Endodermal cell (in vitro differentiated cells): ENCODE results near the gene BPIFB2. TPM values are rescaled to one million over a fixed set of nuclear protein-coding genes. Genes with fewer than 3 reads are reported as not detected.

Experiments
- DNase-seq: peaks from one replicate; pipeline ENCODE4 v3.0.0-alpha.2; 2017
- H3K27ac ChIP-seq: 2 replicates; pipeline ENCODE4 v1.5.1; 2013; ENCODE audit warnings: mild to moderate bottlenecking, low read depth, low read length, moderate library complexity
- H3K27me3 ChIP-seq: 2 replicates; pipeline ENCODE4 v1.6.1; 2013; ENCODE audit warnings: mild to moderate bottlenecking, low read length, moderate library complexity; ENCODE audit not compliant: insufficient read depth, control insufficient read depth, poor library complexity, severe bottlenecking
- H3K36me3 ChIP-seq: 2 replicates; pipeline ENCODE4 v1.7.0; 2013; ENCODE audit warnings: mild to moderate bottlenecking, low read length, moderate library complexity; ENCODE audit not compliant: control insufficient read depth, insufficient read depth
- H3K4me1 ChIP-seq: one replicate; pipeline ENCODE4 v1.7.0; 2013; ENCODE audit warnings: low read length; ENCODE audit not compliant: control insufficient read depth, insufficient read depth
- H3K4me3 ChIP-seq: 2 replicates; pipeline ENCODE4 v1.5.1; 2013; ENCODE audit warnings: mild to moderate bottlenecking, low read length, moderate library complexity
- H3K9ac ChIP-seq: 2 replicates; pipeline ENCODE4 v1.6.1; 2013; ENCODE audit warnings: mild to moderate bottlenecking, low read length, moderate library complexity; ENCODE audit not compliant: poor library complexity, severe bottlenecking; ENCODE audit errors: extremely low read depth
- H3K9me3 ChIP-seq: 2 replicates; pipeline ENCODE4 v1.6.1; 2013; ENCODE audit warnings: mild to moderate bottlenecking, low read length, moderate library complexity; ENCODE audit not compliant: control insufficient read depth
- H3K27ac Mint-ChIP-seq: 2 replicates; pipeline ENCODE4 v1.8.0; 2020; ENCODE audit warnings: mixed read lengths
- H3K27me3 Mint-ChIP-seq: 2 replicates; pipeline ENCODE4 v1.8.0; 2021; ENCODE audit warnings: mild to moderate bottlenecking, mixed read lengths; ENCODE audit not compliant: insufficient read depth
- H3K36me3 Mint-ChIP-seq: 2 replicates; pipeline ENCODE4 v1.8.0; 2020; ENCODE audit warnings: low read depth, mixed read lengths
- H3K4me1 Mint-ChIP-seq: 2 replicates; pipeline ENCODE4 v1.8.0; 2020; ENCODE audit warnings: mixed read lengths
- H3K4me3 Mint-ChIP-seq: 2 replicates; pipeline ENCODE4 v1.8.0; 2020; ENCODE audit warnings: mild to moderate bottlenecking, moderate library complexity, mixed read lengths
- H3K9me3 Mint-ChIP-seq: 2 replicates; pipeline ENCODE4 v1.8.0; 2020; ENCODE audit warnings: mild to moderate bottlenecking, mixed read lengths
- WGBS, 2 experiments: methylation state at CpG; one replicate each; pipeline versions ENCODE4 v1.1.5 to v1.1.7; 2013; ENCODE audit warnings: missing lambda C conversion rate in 2 of 2, mixed read lengths in 1 of 2; ENCODE audit not compliant: insufficient coverage in 1 of 2, insufficient read length in 1 of 2; 5-methylcytosine and 5-hydroxymethylcytosine counted together
- total RNA-seq, 2 donors: library from RNA; stranded (reverse); fragmentation: NEBNext Ultra II Directional in 1 of 2; extraction: Animal tissue kit (Norgen Biotek cat#: 25700) in 1 of 2; gene quantifications; 2 replicates in 1 of 2; 3 replicates in 1 of 2; pipeline ENCODE4 v1.2.1, GENCODE V29; 2021
- TF ChIP-seq, protein P1 (sequence below): fragments of 200-600 bp; sonication (generic); conservative IDR thresholded peaks from 2 replicates; pipeline ENCODE4 v1.5.0; 2021; ENCODE audit warnings: antibody characterized with exemption, mild to moderate bottlenecking

Gene BPIFB2
- total RNA-seq, 2 donors from 2014 or later, result not detected

DNA sequence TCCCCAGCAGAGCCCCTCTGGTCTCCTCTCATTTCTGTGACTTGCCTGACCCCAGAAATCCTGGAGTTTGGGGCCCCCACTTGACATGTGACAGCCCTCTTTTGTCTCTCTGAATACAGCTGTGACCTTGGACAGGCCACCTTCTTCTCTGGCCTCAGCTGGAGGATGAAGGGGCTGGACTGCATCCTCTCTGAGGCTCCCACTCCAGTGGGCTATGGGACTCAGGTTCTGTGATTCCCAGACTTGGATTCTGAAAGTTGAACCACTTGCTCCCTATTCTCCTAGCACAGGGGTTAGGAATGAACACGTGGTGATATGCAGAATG is 55.3 kb downstream of the BPIFB2 start:
- Mint-ChIP-seq H3K27me3 (no peaks in the 10 kb centered on the region), H3K27ac (no peak overlapping the region)

DNA sequence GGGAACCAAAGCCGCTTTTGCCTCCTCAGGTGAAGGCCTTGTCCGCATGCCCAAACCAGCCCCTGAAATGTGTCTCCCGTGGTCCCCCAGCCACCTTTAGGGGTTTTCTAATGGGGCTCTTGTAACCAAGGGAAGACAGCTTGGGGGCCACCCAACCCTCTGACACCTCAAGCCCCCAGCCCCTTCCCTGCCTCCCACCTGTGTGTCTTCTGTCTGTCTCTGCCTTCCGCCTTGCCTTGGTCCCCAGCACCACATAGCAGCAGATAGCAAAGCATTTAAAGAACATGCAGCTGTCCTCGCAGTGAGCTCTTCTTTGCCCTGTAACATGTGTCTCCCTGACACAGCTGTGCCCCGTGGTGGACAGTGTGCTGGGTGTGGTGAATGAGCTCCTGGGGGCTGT is 55.8 kb downstream of the BPIFB2 start:
- no peaks in the 10 kb centered on the region for H3K27me3 Mint-ChIP-seq

More for the DNA sequence above, 55.3 kb downstream of the BPIFB2 start:
- no peaks in the 10 kb centered on the region for H3K4me1 Mint-ChIP-seq
- Histone ChIP-seq H3K27me3 (no peaks in the 10 kb centered on the region), H3K9me3 (no peaks in the 10 kb centered on the region), H3K4me3 (no peak overlapping the region), H3K4me1 (no peaks in the 10 kb centered on the region), H3K36me3 (no peaks in the 10 kb centered on the region), H3K9ac (no peak overlapping the region), H3K27ac (no peak overlapping the region)
- no peaks in the 10 kb centered on the region for H3K9me3 Mint-ChIP-seq
- no peaks in the 10 kb centered on the region for H3K36me3 Mint-ChIP-seq
- DNase-seq, result no peak
- no peak overlapping the region for H3K4me3 Mint-ChIP-seq
- 86 to 100% methylated on average over 1 of the region's 1 CpG for WGBS, 2 experiments
- TF ChIP-seq, protein P1, sequence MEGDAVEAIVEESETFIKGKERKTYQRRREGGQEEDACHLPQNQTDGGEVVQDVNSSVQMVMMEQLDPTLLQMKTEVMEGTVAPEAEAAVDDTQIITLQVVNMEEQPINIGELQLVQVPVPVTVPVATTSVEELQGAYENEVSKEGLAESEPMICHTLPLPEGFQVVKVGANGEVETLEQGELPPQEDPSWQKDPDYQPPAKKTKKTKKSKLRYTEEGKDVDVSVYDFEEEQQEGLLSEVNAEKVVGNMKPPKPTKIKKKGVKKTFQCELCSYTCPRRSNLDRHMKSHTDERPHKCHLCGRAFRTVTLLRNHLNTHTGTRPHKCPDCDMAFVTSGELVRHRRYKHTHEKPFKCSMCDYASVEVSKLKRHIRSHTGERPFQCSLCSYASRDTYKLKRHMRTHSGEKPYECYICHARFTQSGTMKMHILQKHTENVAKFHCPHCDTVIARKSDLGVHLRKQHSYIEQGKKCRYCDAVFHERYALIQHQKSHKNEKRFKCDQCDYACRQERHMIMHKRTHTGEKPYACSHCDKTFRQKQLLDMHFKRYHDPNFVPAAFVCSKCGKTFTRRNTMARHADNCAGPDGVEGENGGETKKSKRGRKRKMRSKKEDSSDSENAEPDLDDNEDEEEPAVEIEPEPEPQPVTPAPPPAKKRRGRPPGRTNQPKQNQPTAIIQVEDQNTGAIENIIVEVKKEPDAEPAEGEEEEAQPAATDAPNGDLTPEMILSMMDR, result no peak

DNA sequence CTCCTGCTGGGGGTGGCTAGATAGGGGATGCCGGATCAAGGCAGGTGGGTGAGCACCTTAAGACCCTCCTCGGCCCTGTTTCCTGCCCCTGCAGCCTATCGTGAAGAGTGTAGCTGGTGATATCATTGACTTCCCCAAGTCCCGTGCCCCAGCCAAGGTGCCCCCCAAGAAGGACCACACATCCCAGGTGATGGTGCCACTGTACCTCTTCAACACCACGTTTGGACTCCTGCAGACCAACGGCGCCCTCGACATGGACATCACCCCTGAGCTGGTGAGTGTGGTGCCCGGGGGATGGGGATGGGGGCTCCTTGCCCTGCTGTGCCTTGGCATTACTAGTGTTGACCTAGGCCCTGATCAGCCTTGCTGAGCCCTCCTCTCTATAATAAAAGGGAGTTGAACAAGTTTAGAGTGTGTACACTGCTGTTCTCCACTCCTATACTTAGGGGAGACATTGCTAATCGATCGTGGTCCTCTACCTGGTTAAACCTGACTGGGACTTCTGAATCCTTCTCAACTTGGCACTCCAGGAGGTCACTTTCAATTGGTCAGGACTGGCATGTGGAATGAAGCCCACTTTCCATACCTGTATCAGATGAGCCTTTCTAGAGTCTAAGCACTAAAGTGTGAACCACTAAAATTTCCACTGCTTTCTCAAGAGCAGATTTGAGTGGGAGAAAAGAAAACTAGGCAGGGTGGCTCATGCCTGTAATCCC is 57.2 kb downstream of the BPIFB2 start:
- Mint-ChIP-seq H3K27me3 (no peaks in the 10 kb centered on the region), H3K4me3 (no peak overlapping the region), H3K27ac (no peak overlapping the region), H3K4me1 (peaks cover 2% of the 10 kb centered on the region), H3K9me3 (no peaks in the 10 kb centered on the region), H3K36me3 (no peaks in the 10 kb centered on the region)
- no peaks in the 10 kb centered on the region for H3K36me3 ChIP-seq
- H3K9ac ChIP-seq, result no peak overlapping the region
- 92 to 97% methylated on average over 8 to 11 of the region's 11 CpGs for WGBS, 2 experiments
- H3K27ac ChIP-seq, result no peak overlapping the region
- H3K9me3 ChIP-seq, result no peaks in the 10 kb centered on the region
- DNase-seq, result no peak
- H3K4me3 ChIP-seq, result no peak overlapping the region
- H3K27me3 ChIP-seq, result no peaks in the 10 kb centered on the region
- no peaks in the 10 kb centered on the region for H3K4me1 ChIP-seq
- TF ChIP-seq, protein P1, result no peak

More for the DNA sequence above, 55.8 kb downstream of the BPIFB2 start:
- DNase-seq, result no peak
- Histone ChIP-seq H3K4me3 (no peak overlapping the region), H3K9ac (no peak overlapping the region), H3K9me3 (no peaks in the 10 kb centered on the region), H3K36me3 (no peaks in the 10 kb centered on the region), H3K4me1 (no peaks in the 10 kb centered on the region), H3K27ac (no peak overlapping the region), H3K27me3 (no peaks in the 10 kb centered on the region)
- H3K4me1 Mint-ChIP-seq, result peaks cover 2% of the 10 kb centered on the region
- H3K27ac Mint-ChIP-seq, result no peak overlapping the region
- TF ChIP-seq, protein P1, result no peak
- no peaks in the 10 kb centered on the region for H3K9me3 Mint-ChIP-seq
- no peak overlapping the region for H3K4me3 Mint-ChIP-seq
- H3K36me3 Mint-ChIP-seq, result no peaks in the 10 kb centered on the region
- WGBS, 2 experiments, result 92 to 100% methylated on average over 3 to 6 of the region's 6 CpGs
